K562 (cell line): ENCODE data around the gene EPHA7. TPM values are rescaled to one million over a fixed set of nuclear protein-coding genes. Genes with fewer than 3 reads are reported as not detected.

Experiments
- ATAC-seq: fragments of 200-7000 bp; cut with Tn5 transposase; 3 replicates; pipeline ENCODE4 v1.9.1; 2020; ENCODE audit warnings: moderate library complexity
- BruUV-seq: library from RNA; stranded (reverse); fragments of 400-500 nt; replicated peaks from 2 replicates; lab custom pipeline; 2021; lab: Mats Ljungman, UMichigan
- CTCF ChIA-PET: fragments of 300-600 bp; formaldehyde crosslinking; extraction: SDS; loops from one replicate; lab custom pipeline; 2021; ENCODE audit warnings: low intra/inter-chr PET ratio; lab: Yijun Ruan, JAX
- POLR2A ChIA-PET: fragments of 300-600, 350-650 bp; sonication (Branson Sonifier 250); formaldehyde crosslinking; extraction: SDS; loops from one replicate; lab custom pipeline; 2021; ENCODE audit warnings: antibody characterized with exemption, inconsistent platforms; lab: Yijun Ruan, JAX
- DNase-seq, 4 experiments: peaks; one replicate each; pipeline versions ENCODE4 v3.0.0 to v3.0.0-alpha.2; 2011 to 2018; ENCODE audit warnings: low spot score in 3 of 4, mixed read lengths in 3 of 4; ENCODE audit errors: extremely low read depth in 1 of 4
- FAIRE-seq: peaks from 2 replicates; lab custom pipeline; 2011; peaks lifted over from hg19 to GRCh38; lab: Jason Lieb, UNC
- H2AFZ ChIP-seq: 2 replicates; pipeline ENCODE4 v1.6.0; 2011; ENCODE audit warnings: low read depth, low read length, control low read depth, inconsistent platforms
- H3K27ac ChIP-seq: fragments of 200-600 bp; 3 replicates; pipeline ENCODE4 v1.8.0; 2011; ENCODE audit warnings: low read depth, mild to moderate bottlenecking, control low read depth, inconsistent platforms, low read length, moderate library complexity, mixed read lengths; ENCODE audit errors: extremely low read depth
- H3K27me3 ChIP-seq, 2 experiments: fragments of 300-600 bp in 1 of 2; 2 replicates in 1 of 2; 3 replicates in 1 of 2; pipeline versions ENCODE4 v1.6.0 to v1.8.0; 2011; ENCODE audit warnings: inconsistent platforms in 2 of 2, low read length in 2 of 2, mild to moderate bottlenecking in 1 of 2, mixed read lengths in 1 of 2, moderate library complexity in 1 of 2; ENCODE audit not compliant: control insufficient read depth in 2 of 2, insufficient read depth in 2 of 2
- H3K36me3 ChIP-seq: fragments of 300-600 bp; 3 replicates; pipeline ENCODE4 v1.8.0; 2011; ENCODE audit warnings: mild to moderate bottlenecking, low read length, inconsistent platforms; ENCODE audit not compliant: control insufficient read depth, insufficient read depth
- H3K4me1 ChIP-seq, 2 experiments: fragments of 200-600 bp in 1 of 2; replicated peaks in 1 of 2; 2 replicates in 1 of 2; 3 replicates in 1 of 2; pipeline versions ENCODE4 v1.5.1 to v1.8.0; 2011; ENCODE audit warnings: inconsistent platforms in 2 of 2, low read length in 2 of 2, mild to moderate bottlenecking in 1 of 2, mixed read lengths in 1 of 2, moderate library complexity in 1 of 2; ENCODE audit not compliant: control insufficient read depth in 2 of 2, insufficient read depth in 2 of 2
- H3K4me2 ChIP-seq: 2 replicates; pipeline ENCODE4 v1.6.1; 2011; ENCODE audit warnings: low read length, control low read depth, inconsistent platforms, mixed read lengths; ENCODE audit not compliant: insufficient read depth
- H3K4me3 ChIP-seq: fragments of 200-600 bp; sonication (generic), shearing (Covaris generic); 2 replicates; pipeline ENCODE4 v1.5.1; 2016; ENCODE audit warnings: control low read depth, inconsistent platforms
- H3K79me2 ChIP-seq: fragments of 200-600 bp; 3 replicates; pipeline ENCODE4 v1.8.0; 2011; ENCODE audit warnings: low read length, inconsistent platforms; ENCODE audit not compliant: control insufficient read depth, insufficient read depth
- H3K9ac ChIP-seq, 2 experiments: 2 replicates each; pipeline versions ENCODE4 v1.6.0 to v1.6.1; 2011; ENCODE audit warnings: low read depth in 2 of 2, low read length in 2 of 2, control low read depth in 1 of 2, inconsistent platforms in 1 of 2, mild to moderate bottlenecking in 1 of 2, mixed read lengths in 1 of 2; ENCODE audit not compliant: insufficient read depth in 1 of 2
- H3K9me1 ChIP-seq: one replicate; pipeline ENCODE4 v1.6.0; 2011; ENCODE audit warnings: inconsistent platforms, mild to moderate bottlenecking, low read length, moderate library complexity; ENCODE audit not compliant: control insufficient read depth, insufficient read depth
- H3K9me3 ChIP-seq: replicated peaks from 2 replicates; pipeline ENCODE4 v1.5.1; 2011; ENCODE audit warnings: low read depth, low read length, inconsistent platforms; ENCODE audit not compliant: control insufficient read depth, insufficient read depth
- H4K20me1 ChIP-seq: replicated peaks from 2 replicates; pipeline ENCODE4 v1.6.1; 2011; ENCODE audit warnings: low read length, inconsistent platforms, mixed read lengths; ENCODE audit not compliant: control insufficient read depth, insufficient read depth
- CEBPZ ChIP-seq: fragments of 150-350 bp; IDR thresholded peaks from 2 replicates; pipeline ENCODE4 v1.6.1; 2014; ENCODE audit warnings: low read depth, mild to moderate bottlenecking, low read length, borderline replicate concordance
- ELF1 ChIP-seq: fragments of 200-800 bp; sonication (Bioruptor generic); IDR thresholded peaks from 2 replicates; pipeline ENCODE4 v1.6.1; 2016; ENCODE audit warnings: missing genetic modification characterization, missing compliant biosample characterization
- HNRNPL ChIP-seq: fragments of 200-400 bp; formaldehyde crosslinking; IDR thresholded peaks from 2 replicates; pipeline ENCODE4 v1.6.1; 2017; ENCODE audit warnings: low read depth, mild to moderate bottlenecking, low read length
- IRF9 ChIP-seq: fragments of 450-650 bp; IDR thresholded peaks from 2 replicates; pipeline ENCODE4 v1.6.1; 2016; ENCODE audit warnings: missing biosample characterization, missing genetic modification characterization
- RNF2 ChIP-seq: sonication (generic); IDR thresholded peaks from 2 replicates; pipeline ENCODE4 v1.6.1; 2016
- TCF3 ChIP-seq: sonication (generic); formaldehyde crosslinking; IDR thresholded peaks from 2 replicates; pipeline ENCODE4 v1.4.0; 2020; ENCODE audit warnings: mild to moderate bottlenecking, missing genetic modification reagents
- TSHZ1 ChIP-seq: fragments of 250-450 bp; sonication (Bioruptor Pico); IDR thresholded peaks from 2 replicates; pipeline ENCODE4 v1.4.0; 2020; ENCODE audit warnings: mild to moderate bottlenecking, moderate library complexity
- ZNF121 ChIP-seq: sonication (generic); formaldehyde crosslinking; conservative IDR thresholded peaks from 2 replicates; pipeline ENCODE4 v1.8.0; 2022; ENCODE audit warnings: missing genetic modification reagents
- ZNF436 ChIP-seq: fragments of 250-450, 450-650 bp; sonication (Bioruptor Pico); formaldehyde crosslinking; IDR thresholded peaks from 2 replicates; pipeline ENCODE4 v1.7.0; 2020; ENCODE audit warnings: mild to moderate bottlenecking
- ZNF444 ChIP-seq: fragments of 250-450 bp; sonication (Bioruptor Pico); IDR thresholded peaks from 2 replicates; pipeline ENCODE4 v1.4.0; 2020; ENCODE audit warnings: mild to moderate bottlenecking, moderate library complexity
- WGBS: fragments of 100-300 bp; shearing (Covaris generic); methylation state at CpG from one replicate; pipeline ENCODE4 v1.1.6; 2016; ENCODE audit warnings: low coverage, mixed read lengths; ENCODE audit not compliant: insufficient coverage; ENCODE audit errors: missing lambda C conversion rate; 5-methylcytosine and 5-hydroxymethylcytosine counted together
- in situ Hi-C: fragments of 300-500 bp; cut with MboI; formaldehyde crosslinking; loops from 4 replicates; pipeline ENCODE4 v1.15.0; 2018; ENCODE audit warnings: inconsistent platforms, mixed read lengths
- intact Hi-C: fragments of 100-400 bp; cut with micrococcal nuclease; formaldehyde crosslinking; loops from 2 replicates; pipeline ENCODE4 v1.14.2; 2022
- polyA plus RNA-seq, 8 experiments: library from polyadenylated mRNA; depleted of rRNA in 4 of 8; stranded (reverse) in 5 of 8; unstranded in 3 of 8; fragments of >200 nt; fragmentation: Nextera tagmentation in 2 of 8; fragmentation: Illumina TruSeq in 1 of 8; extraction: Ambion mirVana in 2 of 8; extraction: Trizol in 1 of 8; gene quantifications; 2 replicates each; pipeline versions ENCODE4 v1.2.1 to v1.2.3, GENCODE V29; 2011 to 2014; ENCODE audit warnings: inconsistent platforms in 1 of 8, missing spikeins in 1 of 8
- total RNA-seq, 7 experiments: library from RNA; depleted of rRNA in 6 of 7; stranded (reverse); fragments of >200 nt in 6 of 7; fragmentation: Illumina TruSeq in 2 of 7; extraction: Trizol in 2 of 7; gene quantifications; 2 replicates each; pipeline versions ENCODE4 v1.2.1 to v1.2.3, GENCODE V29; 2011 to 2021; ENCODE audit warnings: low replicate concordance in 1 of 7

Gene EPHA7
- total and polyA plus RNA-seq, 9 of the 15 experiments (the other 6 are each of a cell fraction or from before 2014, with no cell fraction given): not detected

GRCh38 chr6:93327857-93328256, 91.5 kb downstream of the EPHA7 start:
- TF ChIP-seq CEBPZ: no peak
- no peak for TF ChIP-seq ZNF121 (CRISPR knock-in tag)
- TF ChIP-seq ELF1 (tag): no peak
- no peak for TF ChIP-seq ZNF436 (CRISPR knock-in tag)
- no peak for TF ChIP-seq HNRNPL
- TF ChIP-seq TCF3 (CRISPR knock-in tag): no peak
- TF ChIP-seq ZNF444 (CRISPR knock-in tag): no peak
- TF ChIP-seq IRF9 (tag): no peak
- no peak for TF ChIP-seq RNF2
- TF ChIP-seq TSHZ1 (CRISPR knock-in tag): no peak
- H2AFZ ChIP-seq: no peak overlapping the region
- WGBS: 0% methylated on average over 3 of the region's 3 CpGs
- H3K9me1 ChIP-seq: no peaks in the 10 kb centered on the region
- intact Hi-C loops: no loop called here
- no peaks in the 10 kb centered on the region for H3K79me2 ChIP-seq
- in situ Hi-C loops: no loop called here
- no peaks in the 10 kb centered on the region for H3K36me3 ChIP-seq
- H3K27me3 ChIP-seq: no peaks in the 10 kb centered on the region
- no peak overlapping the region for H3K9ac ChIP-seq
- no peaks in the 10 kb centered on the region for H3K9me3 ChIP-seq
- no peak for FAIRE-seq
- no peak for DNase-seq
- ChIA-PET POLR2A (no interaction called here), CTCF (no interaction called here)
- no TSS peak for BruUV-seq
- H3K4me3 ChIP-seq: no peak overlapping the region
- no peak overlapping the region for H3K27ac ChIP-seq
- ATAC-seq: no peak
- H4K20me1 ChIP-seq: no peaks in the 10 kb centered on the region
- H3K4me2 ChIP-seq: no peak overlapping the region
- H3K4me1 ChIP-seq: no peaks in the 10 kb centered on the region
